SU-DHL-6 (cell line): ENCODE measurements around the gene P4HB.

Experiments
- H2AFZ ChIP-seq: fragments of 200-600 bp; sonication (generic); 2 replicates; pipeline ENCODE4 v1.6.1; 2014; ENCODE audit warnings: low read depth, mild to moderate bottlenecking, moderate library complexity, mixed read lengths, antibody characterized with exemption, low read length; ENCODE audit not compliant: severe bottlenecking
- H3F3A ChIP-seq: fragments of 200-600 bp; shearing (Covaris generic); 2 replicates; pipeline ENCODE4 v1.6.0; 2016; ENCODE audit warnings: antibody characterized with exemption, mild to moderate bottlenecking; ENCODE audit not compliant: insufficient read depth
- H3K27ac ChIP-seq: fragments of 200-600 bp; sonication (generic); 2 replicates; pipeline ENCODE4 v1.5.1; 2016; ENCODE audit warnings: low read depth, mild to moderate bottlenecking, low read length, moderate library complexity, mixed read lengths
- H3K27me3 ChIP-seq: fragments of 200-600 bp; sonication (generic), shearing (Covaris generic); 2 replicates; pipeline ENCODE4 v1.6.0; 2014; ENCODE audit warnings: mild to moderate bottlenecking, low read length
- H3K36me3 ChIP-seq: fragments of 200-600 bp; sonication (generic); 2 replicates; pipeline ENCODE4 v1.6.1; 2014; ENCODE audit warnings: mild to moderate bottlenecking, low read length, mixed read lengths
- H3K4me2 ChIP-seq: fragments of 300-600, 200-600 bp; shearing (Covaris generic), sonication (generic); 2 replicates; pipeline ENCODE4 v1.6.0; 2014; ENCODE audit warnings: low read length, low read depth, mild to moderate bottlenecking; ENCODE audit not compliant: poor library complexity, severe bottlenecking
- H3K4me3 ChIP-seq: fragments of 200-600 bp; sonication (generic); 2 replicates; pipeline ENCODE4 v1.5.1; 2014; ENCODE audit warnings: antibody characterized with exemption, low read length, mild to moderate bottlenecking, mixed read lengths; ENCODE audit not compliant: insufficient read depth, poor library complexity, severe bottlenecking
- H3K79me2 ChIP-seq: fragments of 200-600 bp; sonication (generic); 2 replicates; pipeline ENCODE4 v1.6.1; 2014; ENCODE audit warnings: mild to moderate bottlenecking, low read length, moderate library complexity; ENCODE audit not compliant: insufficient read depth
- H3K9ac ChIP-seq: fragments of 200-600 bp; sonication (generic); 2 replicates; pipeline ENCODE4 v1.7.0; 2014; ENCODE audit warnings: mild to moderate bottlenecking, low read length
- H3K9me2 ChIP-seq: fragments of 200-600 bp; sonication (generic); replicated peaks from 2 replicates; pipeline ENCODE4 v1.6.1; 2014; ENCODE audit warnings: low read length; ENCODE audit not compliant: insufficient read depth
- H3K9me3 ChIP-seq: fragments of 200-600 bp; sonication (generic); 2 replicates; pipeline ENCODE4 v1.6.1; 2014; ENCODE audit warnings: low read length, mixed read lengths; ENCODE audit not compliant: insufficient read depth
- H4K20me1 ChIP-seq: fragments of 200-600 bp; sonication (generic); 2 replicates; pipeline ENCODE4 v1.6.1; 2014; ENCODE audit warnings: low read depth, mild to moderate bottlenecking, antibody characterized with exemption, low read length, moderate library complexity, mixed read lengths
- CTCF ChIP-seq: fragments of 200-600 bp; sonication (generic); IDR thresholded peaks from one replicate; pipeline ENCODE4 v1.5.1; 2017; ENCODE audit warnings: antibody characterized with exemption, mild to moderate bottlenecking, low read length, moderate library complexity; ENCODE audit not compliant: insufficient read depth, poor library complexity, severe bottlenecking
- EZH2phosphoT487 ChIP-seq: fragments of 200-600 bp; sonication (generic), shearing (Covaris generic); conservative IDR thresholded peaks from 2 replicates; pipeline ENCODE4 v1.6.1; 2018; ENCODE audit warnings: mild to moderate bottlenecking, antibody characterized with exemption, low read length, moderate library complexity, mixed read lengths

P4HB gene

GRCh38 chr17:81804559-81805399 lies 55.6 kb downstream of the P4HB start:
- H3K4me3 ChIP-seq = no peak overlapping the region
- H2AFZ ChIP-seq = no peak overlapping the region
- H4K20me1 ChIP-seq = no peaks in the 10 kb centered on the region
- TF ChIP-seq EZH2phosphoT487 = no peak
- no peaks in the 10 kb centered on the region for H3K9me2 ChIP-seq
- no peak overlapping the region for H3K9ac ChIP-seq
- H3F3A ChIP-seq = no peaks in the 10 kb centered on the region
- no peak overlapping the region for H3K27ac ChIP-seq
- no peaks in the 10 kb centered on the region for H3K36me3 ChIP-seq
- H3K79me2 ChIP-seq = no peaks in the 10 kb centered on the region
- no peak overlapping the region for H3K4me2 ChIP-seq
- H3K27me3 ChIP-seq = no peaks in the 10 kb centered on the region
- no peaks in the 10 kb centered on the region for H3K9me3 ChIP-seq

- Histone ChIP-seq H3K27ac (no peak within 1 kb of the TSS), H3K9ac (no peak within 1 kb of the TSS), H2AFZ (no peak within 1 kb of the TSS), H3K36me3 (no peaks in the 10 kb centered on the region), H3K9me2 (no peaks in the 10 kb centered on the region), H4K20me1 (no peaks in the 10 kb centered on the region), H3K27me3 (no peaks in the 10 kb centered on the region), H3K4me2 (no peak within 1 kb of the TSS), H3K4me3 (no peak within 1 kb of the TSS), H3F3A (no peaks in the 10 kb centered on the region), H3K79me2 (no peaks in the 10 kb centered on the region), H3K9me3 (no peaks in the 10 kb centered on the region)
- TF ChIP-seq EZH2phosphoT487 (no peak), CTCF (no peak)
These were observed 56.4 kb downstream of the P4HB start, which contains the start of gene GCGR for GRCh38 chr17:81803728-81804558. Gene GCGR (plus strand): TSS chr17:81804150. CDS start chr17:81809019, 4,869 bp downstream.

- Histone ChIP-seq H3F3A (no peaks in the 10 kb centered on the region), H3K9me3 (no peaks in the 10 kb centered on the region), H2AFZ (no peak overlapping the region), H3K4me3 (no peak overlapping the region), H4K20me1 (no peaks in the 10 kb centered on the region), H3K27ac (no peak overlapping the region), H3K4me2 (no peak overlapping the region), H3K79me2 (no peaks in the 10 kb centered on the region), H3K9me2 (no peaks in the 10 kb centered on the region), H3K36me3 (no peaks in the 10 kb centered on the region), H3K9ac (no peak overlapping the region), H3K27me3 (no peaks in the 10 kb centered on the region)
- TF ChIP-seq CTCF (no peak), EZH2phosphoT487 (no peak)
These were observed 57.3 kb downstream of the P4HB start for GRCh38 chr17:81802856-81803643.
